Right atrium auricular region (tissue), 2 donors: ENCODE results near the gene TXNDC9. TPM values are rescaled to one million over a fixed set of nuclear protein-coding genes. Genes with fewer than 3 reads are reported as not detected.
"Not testable (repeated sequence)": the region's sequence is repeated elsewhere in the genome, so short reads cannot be mapped to it uniquely, and the experiment has no call there.

Experiments
- DNase-seq: peaks from one replicate; pipeline ENCODE4 v3.0.0-alpha.2; 2019; ENCODE audit warnings: low spot score
- H3K27ac ChIP-seq, 2 donors: fragments of 200-600 bp; sonication (generic); 1 replicate in 1 of 2; 2 replicates in 1 of 2; pipeline ENCODE4 v1.5.1; 2016 to 2019
- H3K27me3 ChIP-seq, 2 donors: fragments of 200-600 bp; sonication (generic); one replicate each; pipeline versions ENCODE4 v1.5.1 to v1.6.0; 2017 to 2019
- H3K36me3 ChIP-seq: fragments of 200-600 bp; sonication (generic); one replicate; pipeline ENCODE4 v1.5.1; 2016
- H3K4me1 ChIP-seq, 2 donors: fragments of 200-600 bp; sonication (generic); one replicate each; pipeline versions ENCODE4 v1.5.1 to v1.6.0; 2017 to 2019
- H3K4me3 ChIP-seq, 2 donors: fragments of 200-600 bp; sonication (generic); 1 replicate in 1 of 2; 2 replicates in 1 of 2; pipeline ENCODE4 v1.5.1; 2017 to 2019; ENCODE audit warnings: mild to moderate bottlenecking in 1 of 2, moderate library complexity in 1 of 2
- H3K9me3 ChIP-seq, 2 donors: fragments of 200-600 bp; sonication (generic); one replicate each; pipeline ENCODE4 v1.5.1; 2019
- total RNA-seq, 2 donors: library from RNA; depleted of rRNA; stranded (reverse); fragments of >200 nt; gene quantifications; one replicate each; pipeline ENCODE4 v1.1.0, GENCODE V29; 2016
- TF ChIP-seq, protein P1 (sequence below), 2 donors: fragments of 200-600 bp; sonication (generic); IDR thresholded peaks; one replicate each; pipeline ENCODE4 v1.5.1; 2019; ENCODE audit warnings: antibody characterized with exemption in 2 of 2

TXNDC9 gene
- total RNA-seq, 2 donors from 2014 or later = 21.4 to 28.9 TPM

DNA sequence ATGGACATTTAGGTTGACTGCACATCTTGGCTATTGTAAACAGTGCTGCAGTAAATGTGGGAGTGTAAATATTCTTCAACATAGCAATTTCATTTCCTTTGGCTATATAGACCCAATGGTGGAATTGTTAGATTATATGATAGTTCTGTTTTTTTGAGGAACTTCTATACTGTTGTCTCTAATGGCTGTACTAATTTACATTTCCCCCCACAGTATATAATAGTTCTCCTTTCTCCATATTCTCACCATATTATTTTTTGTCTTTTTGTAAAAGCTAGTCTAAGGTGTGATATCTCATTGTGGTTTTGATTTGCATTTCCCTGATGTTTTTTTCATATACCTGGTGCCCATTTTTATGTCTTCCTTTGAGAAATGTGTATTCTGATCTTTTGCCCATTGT lies 14.1 kb upstream of the TXNDC9 start:
- Histone ChIP-seq H3K4me3 (no peak overlapping the region), H3K9me3 (no peaks in the 10 kb centered on the region), H3K27me3 (no peaks in the 10 kb centered on the region), H3K36me3 (no peaks in the 10 kb centered on the region), H3K4me1 (no peaks in the 10 kb centered on the region), H3K27ac (no peak overlapping the region)
- DNase-seq = no peak
- TF ChIP-seq, protein P1, sequence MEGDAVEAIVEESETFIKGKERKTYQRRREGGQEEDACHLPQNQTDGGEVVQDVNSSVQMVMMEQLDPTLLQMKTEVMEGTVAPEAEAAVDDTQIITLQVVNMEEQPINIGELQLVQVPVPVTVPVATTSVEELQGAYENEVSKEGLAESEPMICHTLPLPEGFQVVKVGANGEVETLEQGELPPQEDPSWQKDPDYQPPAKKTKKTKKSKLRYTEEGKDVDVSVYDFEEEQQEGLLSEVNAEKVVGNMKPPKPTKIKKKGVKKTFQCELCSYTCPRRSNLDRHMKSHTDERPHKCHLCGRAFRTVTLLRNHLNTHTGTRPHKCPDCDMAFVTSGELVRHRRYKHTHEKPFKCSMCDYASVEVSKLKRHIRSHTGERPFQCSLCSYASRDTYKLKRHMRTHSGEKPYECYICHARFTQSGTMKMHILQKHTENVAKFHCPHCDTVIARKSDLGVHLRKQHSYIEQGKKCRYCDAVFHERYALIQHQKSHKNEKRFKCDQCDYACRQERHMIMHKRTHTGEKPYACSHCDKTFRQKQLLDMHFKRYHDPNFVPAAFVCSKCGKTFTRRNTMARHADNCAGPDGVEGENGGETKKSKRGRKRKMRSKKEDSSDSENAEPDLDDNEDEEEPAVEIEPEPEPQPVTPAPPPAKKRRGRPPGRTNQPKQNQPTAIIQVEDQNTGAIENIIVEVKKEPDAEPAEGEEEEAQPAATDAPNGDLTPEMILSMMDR (IDR thresholded peaks at IDR 0.05) = no peak

DNA sequence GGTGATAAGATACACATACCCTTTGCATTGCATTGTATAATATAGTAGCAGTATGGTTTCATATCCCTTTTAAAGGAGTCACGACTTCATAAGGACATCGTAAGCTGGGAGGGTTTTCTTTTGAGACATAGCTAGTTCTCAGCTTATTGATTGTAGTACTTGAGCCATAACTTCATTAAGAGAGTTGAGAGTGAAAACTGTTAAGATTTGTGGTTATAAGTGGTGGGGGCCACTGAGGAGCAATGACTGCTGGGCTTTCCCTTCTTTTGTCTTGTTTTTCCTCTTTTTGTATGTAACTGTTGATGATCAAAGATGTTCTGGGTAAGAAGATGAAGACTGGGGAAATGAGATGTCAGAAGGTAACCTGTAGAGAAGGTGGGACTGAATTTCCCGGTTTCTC lies 12.0 kb upstream of the TXNDC9 start:
- Histone ChIP-seq H3K4me1 (no peaks in the 10 kb centered on the region), H3K9me3 (no peaks in the 10 kb centered on the region), H3K27ac (no peak overlapping the region), H3K4me3 (no peak overlapping the region), H3K36me3 (no peaks in the 10 kb centered on the region), H3K27me3 (no peaks in the 10 kb centered on the region)
- TF ChIP-seq, protein P1 (IDR thresholded peaks at IDR 0.05) = no peak
- no peak for DNase-seq

DNA sequence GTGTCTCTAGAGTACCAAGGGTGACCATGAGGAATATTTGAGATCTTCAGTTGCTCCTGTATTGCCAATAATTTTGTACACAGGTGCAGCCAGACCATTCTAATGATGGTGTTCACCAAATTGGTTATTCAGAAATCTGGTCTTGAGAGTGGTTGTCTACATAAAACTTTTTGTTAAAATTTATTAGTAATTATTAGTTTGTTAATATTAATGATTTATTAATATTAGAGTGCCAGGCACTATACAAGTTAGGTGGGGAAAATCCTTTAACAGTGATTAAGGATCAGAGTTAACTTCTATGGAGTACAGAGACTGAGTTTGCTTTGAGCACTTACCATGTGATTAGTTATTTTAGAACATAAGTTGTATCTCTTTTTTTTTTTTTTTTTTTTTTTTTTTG lies 10.1 kb upstream of the TXNDC9 start:
- H3K4me3 ChIP-seq = no peak overlapping the region
- no peaks in the 10 kb centered on the region for H3K9me3 ChIP-seq
- H3K27me3 ChIP-seq = no peaks in the 10 kb centered on the region
- peaks cover 0 to 3% of the 10 kb centered on the region in 2 donors for H3K4me1 ChIP-seq
- no peak for DNase-seq
- TF ChIP-seq, protein P1 (IDR thresholded peaks at IDR 0.05) = no peak
- no peak overlapping the region for H3K27ac ChIP-seq
- H3K36me3 ChIP-seq = no peaks in the 10 kb centered on the region

DNA sequence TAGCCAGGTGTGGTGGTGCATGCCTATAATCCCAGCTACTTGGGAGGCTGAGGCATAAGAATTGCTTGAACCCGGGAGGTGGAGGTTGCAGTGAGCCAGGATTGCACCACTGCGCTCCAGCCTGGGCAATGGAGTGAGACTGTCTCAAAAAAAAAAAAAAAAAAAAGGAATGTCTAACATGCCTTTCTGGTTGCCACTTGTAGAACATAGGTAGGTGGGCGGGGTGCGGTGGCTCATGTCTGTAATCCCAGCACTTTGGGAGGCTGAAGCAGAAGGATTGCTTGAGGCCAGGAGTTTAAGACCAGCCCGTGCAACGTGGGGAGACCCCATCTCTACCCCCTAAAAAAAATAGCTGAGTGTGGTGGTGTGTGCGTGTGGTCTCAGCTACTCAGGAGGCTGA lies 9.3 kb upstream of the TXNDC9 start:
- not testable (repeated sequence) for H3K4me3 ChIP-seq, DNase-seq, H3K36me3 ChIP-seq, H3K9me3 ChIP-seq, H3K27me3 ChIP-seq, H3K27ac ChIP-seq
- H3K4me1 ChIP-seq = peaks cover 0 to 10% of the 10 kb centered on the region in 2 donors

DNA sequence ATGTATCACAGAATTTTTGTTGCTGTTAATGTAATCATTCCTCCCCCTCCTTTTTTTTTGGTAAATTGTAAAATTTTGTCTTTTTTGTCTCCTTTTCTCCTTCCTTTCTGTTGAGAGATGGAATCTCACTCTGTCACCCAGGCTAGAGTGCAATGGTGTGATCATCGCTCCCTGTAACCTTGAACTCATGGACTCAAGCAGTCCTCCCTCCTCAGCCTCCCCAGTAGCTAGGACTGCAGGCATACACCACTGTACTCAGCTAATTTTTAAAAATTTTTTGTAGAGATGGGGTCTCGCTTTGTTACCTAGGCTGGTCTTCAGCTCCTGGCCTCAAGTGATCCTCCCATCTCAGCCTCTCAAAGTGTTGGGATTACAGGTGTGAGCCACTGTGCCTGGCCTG lies 6.4 kb upstream of the TXNDC9 start:
- Histone ChIP-seq H3K9me3 (no peaks in the 10 kb centered on the region), H3K27ac (no peak overlapping the region), H3K36me3 (no peaks in the 10 kb centered on the region), H3K27me3 (no peaks in the 10 kb centered on the region), H3K4me3 (no peak overlapping the region), H3K4me1 (peaks cover 0 to 30% of the 10 kb centered on the region in 2 donors)
- TF ChIP-seq, protein P1 (IDR thresholded peaks at IDR 0.05) = no peak
- DNase-seq = no peak

DNA sequence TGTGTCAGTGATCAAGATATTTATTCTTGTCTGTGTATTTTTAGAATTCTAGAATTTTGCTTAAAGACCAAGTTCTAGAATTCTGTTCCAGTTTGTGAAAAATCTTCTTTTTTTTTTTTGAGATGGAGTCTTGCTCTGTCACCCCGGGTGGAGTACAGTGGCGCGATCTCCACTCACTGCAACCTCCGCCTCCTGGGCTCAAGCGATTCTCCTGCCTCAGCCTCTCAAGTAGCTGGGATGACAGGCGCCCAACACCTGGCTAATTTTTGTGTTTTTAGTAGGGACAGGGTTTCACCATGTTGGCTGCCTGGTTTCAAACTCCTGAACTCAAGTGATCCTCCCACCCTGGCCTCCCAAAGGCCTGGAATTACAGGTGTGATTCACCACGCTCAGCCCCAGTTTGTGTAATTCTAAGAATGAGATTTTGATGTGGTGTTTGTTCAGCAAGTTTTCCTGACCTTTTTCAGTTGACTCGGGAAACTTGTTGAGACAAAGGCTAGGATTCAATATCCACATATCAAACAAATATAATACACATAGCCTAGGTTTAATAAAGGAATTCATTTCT lies 4.6 kb upstream of the TXNDC9 start:
- no peak for DNase-seq
- Histone ChIP-seq H3K27me3 (no peaks in the 10 kb centered on the region), H3K27ac (no peak overlapping the region), H3K36me3 (no peaks in the 10 kb centered on the region), H3K4me1 (peaks cover 0 to 30% of the 10 kb centered on the region in 2 donors), H3K9me3 (no peaks in the 10 kb centered on the region), H3K4me3 (no peak overlapping the region)
- TF ChIP-seq, protein P1 (IDR thresholded peaks at IDR 0.05) = no peak
